Neural cell (in vitro differentiated cells): ENCODE results near the gene ADAMTS2.

ENCODE experiments used
- EP300 ChIP-seq: fragments of 450-650 bp; conservative IDR thresholded peaks from 2 replicates; pipeline ENCODE4 v1.6.1; 2014; ENCODE audit warnings: antibody characterized with exemption, mild to moderate bottlenecking, moderate library complexity; ENCODE audit not compliant: poor library complexity, severe bottlenecking
- EZH2 ChIP-seq: fragments of 200-600, 300-800 bp; shearing (Covaris generic), sonication (generic); IDR thresholded peaks from 2 replicates; pipeline ENCODE4 v1.6.1; 2014; ENCODE audit warnings: antibody characterized with exemption, low read length, borderline replicate concordance, mild to moderate bottlenecking; ENCODE audit not compliant: insufficient read depth, poor library complexity, severe bottlenecking
- POLR2AphosphoS5 ChIP-seq: IDR thresholded peaks from 2 replicates; pipeline ENCODE4 v1.6.1; 2012
- RAD21 ChIP-seq: fragments of 450-650 bp; conservative IDR thresholded peaks from 2 replicates; pipeline ENCODE4 v1.6.1; 2014; ENCODE audit warnings: antibody characterized with exemption, mild to moderate bottlenecking, moderate library complexity
- SMC3 ChIP-seq: fragments of 450-650 bp; conservative IDR thresholded peaks from 2 replicates; pipeline ENCODE4 v1.6.1; 2014; ENCODE audit warnings: antibody characterized with exemption, mild to moderate bottlenecking, moderate library complexity; ENCODE audit not compliant: poor library complexity
- TAF1 ChIP-seq: IDR thresholded peaks from 2 replicates; pipeline ENCODE4 v1.6.1; 2012; ENCODE audit warnings: low read depth
- TF ChIP-seq, protein P1 (sequence below): fragments of 450-650 bp; IDR thresholded peaks from 2 replicates; pipeline ENCODE4 v1.5.1; 2014; ENCODE audit warnings: antibody characterized with exemption, mild to moderate bottlenecking, moderate library complexity; ENCODE audit not compliant: poor library complexity, severe bottlenecking
- TF ChIP-seq, protein P2 (sequence below): IDR thresholded peaks from 2 replicates; pipeline ENCODE4 v1.6.1; 2012; ENCODE audit warnings: borderline replicate concordance

DNA sequence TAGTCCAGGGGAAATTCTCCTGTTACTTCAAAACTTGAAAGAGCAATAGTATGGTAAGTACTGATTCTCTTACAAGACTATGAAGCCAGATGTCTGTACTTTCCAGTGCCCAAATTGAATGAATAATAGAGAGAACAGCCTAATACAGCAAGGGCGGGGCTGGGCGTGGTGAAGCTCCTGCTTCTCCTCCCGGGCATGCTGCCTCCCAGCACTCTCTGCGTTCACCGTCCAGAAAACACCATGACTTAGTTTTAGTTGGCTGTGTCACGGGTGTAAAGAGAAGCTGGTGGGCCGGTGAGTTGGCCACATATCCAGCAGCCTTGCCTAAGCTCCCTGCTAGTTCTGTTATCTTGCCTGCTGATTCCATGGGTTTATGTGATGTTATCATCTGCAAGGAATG, 40.7 kb upstream of the ADAMTS2 start:
- TF ChIP-seq POLR2AphosphoS5: no peak
- TF ChIP-seq, protein P1, sequence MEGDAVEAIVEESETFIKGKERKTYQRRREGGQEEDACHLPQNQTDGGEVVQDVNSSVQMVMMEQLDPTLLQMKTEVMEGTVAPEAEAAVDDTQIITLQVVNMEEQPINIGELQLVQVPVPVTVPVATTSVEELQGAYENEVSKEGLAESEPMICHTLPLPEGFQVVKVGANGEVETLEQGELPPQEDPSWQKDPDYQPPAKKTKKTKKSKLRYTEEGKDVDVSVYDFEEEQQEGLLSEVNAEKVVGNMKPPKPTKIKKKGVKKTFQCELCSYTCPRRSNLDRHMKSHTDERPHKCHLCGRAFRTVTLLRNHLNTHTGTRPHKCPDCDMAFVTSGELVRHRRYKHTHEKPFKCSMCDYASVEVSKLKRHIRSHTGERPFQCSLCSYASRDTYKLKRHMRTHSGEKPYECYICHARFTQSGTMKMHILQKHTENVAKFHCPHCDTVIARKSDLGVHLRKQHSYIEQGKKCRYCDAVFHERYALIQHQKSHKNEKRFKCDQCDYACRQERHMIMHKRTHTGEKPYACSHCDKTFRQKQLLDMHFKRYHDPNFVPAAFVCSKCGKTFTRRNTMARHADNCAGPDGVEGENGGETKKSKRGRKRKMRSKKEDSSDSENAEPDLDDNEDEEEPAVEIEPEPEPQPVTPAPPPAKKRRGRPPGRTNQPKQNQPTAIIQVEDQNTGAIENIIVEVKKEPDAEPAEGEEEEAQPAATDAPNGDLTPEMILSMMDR: no peak
- TF ChIP-seq, protein P2, sequence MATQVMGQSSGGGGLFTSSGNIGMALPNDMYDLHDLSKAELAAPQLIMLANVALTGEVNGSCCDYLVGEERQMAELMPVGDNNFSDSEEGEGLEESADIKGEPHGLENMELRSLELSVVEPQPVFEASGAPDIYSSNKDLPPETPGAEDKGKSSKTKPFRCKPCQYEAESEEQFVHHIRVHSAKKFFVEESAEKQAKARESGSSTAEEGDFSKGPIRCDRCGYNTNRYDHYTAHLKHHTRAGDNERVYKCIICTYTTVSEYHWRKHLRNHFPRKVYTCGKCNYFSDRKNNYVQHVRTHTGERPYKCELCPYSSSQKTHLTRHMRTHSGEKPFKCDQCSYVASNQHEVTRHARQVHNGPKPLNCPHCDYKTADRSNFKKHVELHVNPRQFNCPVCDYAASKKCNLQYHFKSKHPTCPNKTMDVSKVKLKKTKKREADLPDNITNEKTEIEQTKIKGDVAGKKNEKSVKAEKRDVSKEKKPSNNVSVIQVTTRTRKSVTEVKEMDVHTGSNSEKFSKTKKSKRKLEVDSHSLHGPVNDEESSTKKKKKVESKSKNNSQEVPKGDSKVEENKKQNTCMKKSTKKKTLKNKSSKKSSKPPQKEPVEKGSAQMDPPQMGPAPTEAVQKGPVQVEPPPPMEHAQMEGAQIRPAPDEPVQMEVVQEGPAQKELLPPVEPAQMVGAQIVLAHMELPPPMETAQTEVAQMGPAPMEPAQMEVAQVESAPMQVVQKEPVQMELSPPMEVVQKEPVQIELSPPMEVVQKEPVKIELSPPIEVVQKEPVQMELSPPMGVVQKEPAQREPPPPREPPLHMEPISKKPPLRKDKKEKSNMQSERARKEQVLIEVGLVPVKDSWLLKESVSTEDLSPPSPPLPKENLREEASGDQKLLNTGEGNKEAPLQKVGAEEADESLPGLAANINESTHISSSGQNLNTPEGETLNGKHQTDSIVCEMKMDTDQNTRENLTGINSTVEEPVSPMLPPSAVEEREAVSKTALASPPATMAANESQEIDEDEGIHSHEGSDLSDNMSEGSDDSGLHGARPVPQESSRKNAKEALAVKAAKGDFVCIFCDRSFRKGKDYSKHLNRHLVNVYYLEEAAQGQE: no peak
- TF ChIP-seq RAD21: no peak
- no peak for TF ChIP-seq EZH2
- no peak for TF ChIP-seq TAF1
- TF ChIP-seq EP300: no peak
- no peak for TF ChIP-seq SMC3
